GM21447 (cell line): ENCODE measurements around the gene SLC9A8.

ENCODE experiments used
- ATAC-seq: cut with Tn5 transposase; IDR thresholded peaks from one replicate; pipeline ENCODE4 v1.9.1; 2021; ENCODE audit not compliant: unreplicated experiment

The SLC9A8 gene

GRCh38 chr20:49871391-49871948 lies 58.8 kb downstream of the SLC9A8 start:
- ATAC-seq: no peak

GRCh38 chr20:49872056-49872455 lies 59.4 kb downstream of the SLC9A8 start:
- ATAC-seq: no peak

GRCh38 chr20:49874696-49875095 lies 62.1 kb downstream of the SLC9A8 start:
- ATAC-seq: no peak

- no peak for ATAC-seq
These were observed 64.8 kb downstream of the SLC9A8 start for GRCh38 chr20:49877386-49877921.

GRCh38 chr20:49878977-49879376 lies 66.3 kb downstream of the SLC9A8 start:
- ATAC-seq: no peak

- no peak for ATAC-seq
These were observed 67.5 kb downstream of the SLC9A8 start for GRCh38 chr20:49880177-49880576.

- ATAC-seq: no peak
These were observed 68.3 kb downstream of the SLC9A8 start for GRCh38 chr20:49880724-49881445.

- no peak for ATAC-seq
These were observed 69.7 kb downstream of the SLC9A8 start for GRCh38 chr20:49882171-49882970.

GRCh38 chr20:49883246-49883802 lies 70.7 kb downstream of the SLC9A8 start:
- no peak for ATAC-seq

GRCh38 chr20:49885558-49886332 lies 73.1 kb downstream of the SLC9A8 start:
- ATAC-seq: no peak

- ATAC-seq: no peak
These were observed 74.1 kb downstream of the SLC9A8 start for GRCh38 chr20:49886571-49887213.

GRCh38 chr20:49887251-49888211 lies 74.9 kb downstream of the SLC9A8 start:
- ATAC-seq: no peak

- ATAC-seq: no peak
These were observed 75.8 kb downstream of the SLC9A8 start for GRCh38 chr20:49888212-49889000.

GRCh38 chr20:49889001-49889934 lies 76.6 kb downstream of the SLC9A8 start:
- no peak for ATAC-seq

GRCh38 chr20:49889935-49890333 lies 77.3 kb downstream of the SLC9A8 start:
- ATAC-seq: no peak

- no peak for ATAC-seq
These were observed 78.1 kb downstream of the SLC9A8 start for GRCh38 chr20:49890471-49891361.
